HS-27A (cell line): ENCODE measurements around the gene OR2AK2.
"Not testable (repeated sequence)": the region's sequence is repeated elsewhere in the genome, so short reads cannot be mapped to it uniquely, and the experiment has no call there.

Source experiments
- DNase-seq: peaks from one replicate; pipeline ENCODE4 v3.0.0-alpha.2; 2012; ENCODE audit warnings: low read depth, missing footprints

The OR2AK2 gene

GRCh38 chr1:247964933-247965332 lies at the start of gene OR2AK2:
Gene OR2AK2, plus strand, starts transcription at chr1:247965233. Its CDS starts 144 bp downstream, at chr1:247965377.
- DNase-seq: no peak

GRCh38 chr1:247919952-247920351 lies 45.1 kb upstream of the OR2AK2 start, which contains the start of gene OR2T8:
Gene OR2T8, plus strand, starts transcription at chr1:247920252. Its CDS starts 766 bp downstream, at chr1:247921018.
- no peak for DNase-seq

- no peak for DNase-seq
Observed at GRCh38 chr1:247923941-247924340, 41.1 kb upstream of the OR2AK2 start.

- no peak for DNase-seq
Observed at GRCh38 chr1:247924868-247925267, 40.2 kb upstream of the OR2AK2 start, which contains the start of gene OR2AJ1. Gene OR2AJ1, plus strand, starts transcription at chr1:247924889. Its CDS starts 8,880 bp downstream, at chr1:247933769.

GRCh38 chr1:247933989-247934388 lies 31.0 kb upstream of the OR2AK2 start:
- no peak for DNase-seq

GRCh38 chr1:247935781-247936180 lies 29.3 kb upstream of the OR2AK2 start:
- DNase-seq: no peak

- no peak for DNase-seq
Observed at GRCh38 chr1:247936415-247936814, 28.6 kb upstream of the OR2AK2 start.

GRCh38 chr1:247936965-247937734 lies 27.9 kb upstream of the OR2AK2 start:
- DNase-seq: not testable (repeated sequence)

- no peak for DNase-seq
Observed at GRCh38 chr1:247942624-247943023, 22.4 kb upstream of the OR2AK2 start.

GRCh38 chr1:247948558-247948957 lies 16.5 kb upstream of the OR2AK2 start, which contains the start of gene OR2L8:
Gene OR2L8, plus strand, starts transcription at chr1:247948858. Its CDS starts 0 bp downstream, at chr1:247948858.
- DNase-seq: no peak

GRCh38 chr1:247953408-247953807 lies 11.6 kb upstream of the OR2AK2 start:
- no peak for DNase-seq

GRCh38 chr1:247961791-247962190 lies 3.2 kb upstream of the OR2AK2 start:
- no peak for DNase-seq

- no peak for DNase-seq
Observed at GRCh38 chr1:247962911-247963588, 2.0 kb upstream of the OR2AK2 start.

- no peak for DNase-seq
Observed at GRCh38 chr1:247966532-247967204, 1.6 kb downstream of the OR2AK2 start.

GRCh38 chr1:247992986-247993385 lies 28.0 kb downstream of the OR2AK2 start:
- DNase-seq: no peak

GRCh38 chr1:247998811-247999210 lies 33.8 kb downstream of the OR2AK2 start:
- no peak for DNase-seq

GRCh38 chr1:248000169-248000568 lies 35.1 kb downstream of the OR2AK2 start:
- DNase-seq: no peak

GRCh38 chr1:248007778-248008177 lies 42.7 kb downstream of the OR2AK2 start:
- DNase-seq: no peak

GRCh38 chr1:248009681-248010080 lies 44.6 kb downstream of the OR2AK2 start:
- no peak for DNase-seq

- DNase-seq: no peak
Observed at GRCh38 chr1:248013229-248013710, 48.2 kb downstream of the OR2AK2 start, which contains the start of gene OR2L5. Gene OR2L5, plus strand, starts transcription at chr1:248013660. Its CDS starts 8,288 bp downstream, at chr1:248021948.

GRCh38 chr1:248015803-248016202 lies 50.8 kb downstream of the OR2AK2 start:
- DNase-seq: no peak
